ENCODE measurements around the gene DAPK3.
"Not testable (repeated sequence)": the region's sequence is repeated elsewhere in the genome, so short reads cannot be mapped to it uniquely, and the experiment has no call there.

The DAPK3 gene

DNA sequence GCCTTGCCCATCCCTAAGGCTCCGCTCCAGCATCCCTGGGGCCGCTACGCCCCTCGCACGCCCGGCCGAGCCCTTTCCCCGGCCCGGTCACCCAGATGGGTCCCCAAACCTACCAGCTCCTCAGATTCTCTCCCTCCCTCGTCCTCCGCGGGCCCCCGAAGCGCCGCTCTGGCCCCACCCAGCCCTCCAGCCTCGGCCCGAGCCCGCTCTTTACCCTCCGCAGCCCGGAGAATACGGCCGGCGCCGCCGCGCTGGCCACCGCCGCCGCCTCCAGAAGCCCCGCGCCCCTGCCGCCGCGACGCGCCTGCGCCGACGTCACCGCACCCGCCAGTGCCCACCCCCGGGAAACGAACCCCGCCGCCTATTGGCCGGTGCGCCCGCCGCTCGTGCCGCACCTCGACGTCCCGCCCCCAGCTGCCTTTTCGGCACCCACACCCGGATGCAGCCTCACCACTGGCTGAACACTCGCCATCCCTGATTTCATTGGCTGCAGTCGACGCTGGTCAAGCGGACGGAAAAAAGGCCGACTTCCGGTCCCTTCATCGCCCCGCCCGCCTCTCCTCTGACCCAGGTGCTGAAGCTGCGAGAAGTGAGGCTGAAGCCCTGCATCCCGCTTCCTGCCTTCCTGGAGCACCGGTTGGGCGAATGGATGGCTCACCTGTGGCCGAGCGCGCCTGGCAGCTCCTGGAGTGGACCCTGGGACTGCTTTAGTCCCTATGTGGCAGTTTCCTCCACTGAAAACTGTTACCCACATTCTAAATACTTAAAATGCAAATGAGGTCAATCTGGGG is at the start of gene DAPK3:
Gene DAPK3, minus strand, starts transcription at position 292 of the 791 bp plus-strand sequence. CDS start 1,364 bp downstream, outside the sequence.
- peak; percentile 91 for DNase-seq

DNA sequence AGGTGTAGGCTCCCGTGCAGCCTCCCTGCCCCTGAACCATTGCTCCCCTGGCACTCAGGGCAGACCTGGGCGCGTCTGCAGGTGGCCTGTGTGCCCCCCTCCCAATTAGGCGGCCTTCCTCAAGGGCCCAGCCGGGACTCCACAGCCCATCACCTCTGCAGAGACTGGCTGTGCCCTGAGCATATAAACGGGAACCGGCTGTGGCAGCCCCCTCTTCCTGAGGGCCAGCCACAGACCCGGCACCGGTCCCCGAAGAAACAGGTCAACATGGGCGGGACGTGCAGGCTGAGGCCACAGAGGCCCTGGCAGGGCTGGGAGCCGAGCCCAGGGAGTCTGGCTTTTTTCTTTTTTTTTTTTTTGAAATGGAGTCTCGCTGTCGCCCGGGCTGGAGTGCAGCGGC is 48.7 kb upstream of the DAPK3 start:
- no peak for DNase-seq

DNA sequence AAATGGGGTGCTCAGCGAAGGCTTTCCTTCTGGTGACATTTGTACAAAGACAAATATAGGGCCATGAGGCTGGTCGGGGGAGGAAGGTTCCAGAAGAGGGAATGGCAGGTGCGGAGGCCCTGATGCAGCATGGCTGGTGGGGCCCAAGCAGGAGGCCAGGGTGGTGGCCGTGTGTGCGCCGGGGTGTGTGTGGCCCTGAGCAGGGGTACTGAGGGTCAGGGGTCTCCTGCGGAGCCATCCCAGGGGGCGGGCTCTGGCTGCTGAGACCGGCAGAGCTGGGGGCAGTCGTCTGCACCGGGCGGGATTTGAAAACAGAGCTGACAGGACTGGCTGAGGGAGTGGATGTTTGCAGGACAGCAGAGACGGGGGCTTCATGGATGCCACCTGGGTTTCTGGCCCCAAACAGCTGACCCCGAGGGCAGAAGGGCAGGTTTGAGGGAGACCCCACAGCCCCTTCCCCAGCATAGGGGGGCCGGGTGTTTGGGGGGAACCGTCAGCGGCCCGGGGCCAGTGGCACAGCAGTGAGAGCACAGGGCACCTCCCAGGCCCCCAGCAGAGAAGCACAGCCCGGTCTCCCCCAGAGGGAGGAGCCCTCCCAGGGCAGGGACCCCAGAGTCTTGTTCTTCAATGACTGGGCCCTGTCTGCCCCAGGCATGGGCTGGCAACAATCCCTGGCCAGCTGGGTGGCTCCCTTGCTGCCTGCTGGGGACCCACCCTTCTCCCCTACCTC is 48.0 kb upstream of the DAPK3 start:
- no peak for DNase-seq

DNA sequence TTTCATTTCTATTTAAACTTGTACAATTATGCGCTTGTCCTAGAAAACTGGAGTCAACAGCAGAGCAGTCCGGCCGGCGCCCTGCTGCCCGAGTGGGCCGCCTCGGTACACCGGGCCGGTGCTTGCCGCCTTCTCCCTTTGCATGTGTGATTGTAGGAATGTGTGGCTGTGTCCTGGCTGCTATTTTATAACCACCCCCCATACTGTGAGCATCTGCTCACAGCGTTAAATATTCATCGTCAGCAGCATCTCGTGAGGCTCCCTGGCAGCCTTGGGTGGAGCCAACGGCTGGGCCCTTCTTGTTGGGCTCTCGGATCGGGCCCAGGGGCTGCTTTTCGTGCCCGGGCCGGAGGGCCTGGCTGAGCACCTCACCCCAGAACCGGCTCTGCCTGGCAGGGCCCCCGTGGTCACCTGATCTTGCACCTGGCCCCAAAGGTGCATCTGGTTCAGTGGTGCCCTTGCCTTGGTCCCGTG is 47.3 kb upstream of the DAPK3 start:
- DNase-seq = no peak

DNA sequence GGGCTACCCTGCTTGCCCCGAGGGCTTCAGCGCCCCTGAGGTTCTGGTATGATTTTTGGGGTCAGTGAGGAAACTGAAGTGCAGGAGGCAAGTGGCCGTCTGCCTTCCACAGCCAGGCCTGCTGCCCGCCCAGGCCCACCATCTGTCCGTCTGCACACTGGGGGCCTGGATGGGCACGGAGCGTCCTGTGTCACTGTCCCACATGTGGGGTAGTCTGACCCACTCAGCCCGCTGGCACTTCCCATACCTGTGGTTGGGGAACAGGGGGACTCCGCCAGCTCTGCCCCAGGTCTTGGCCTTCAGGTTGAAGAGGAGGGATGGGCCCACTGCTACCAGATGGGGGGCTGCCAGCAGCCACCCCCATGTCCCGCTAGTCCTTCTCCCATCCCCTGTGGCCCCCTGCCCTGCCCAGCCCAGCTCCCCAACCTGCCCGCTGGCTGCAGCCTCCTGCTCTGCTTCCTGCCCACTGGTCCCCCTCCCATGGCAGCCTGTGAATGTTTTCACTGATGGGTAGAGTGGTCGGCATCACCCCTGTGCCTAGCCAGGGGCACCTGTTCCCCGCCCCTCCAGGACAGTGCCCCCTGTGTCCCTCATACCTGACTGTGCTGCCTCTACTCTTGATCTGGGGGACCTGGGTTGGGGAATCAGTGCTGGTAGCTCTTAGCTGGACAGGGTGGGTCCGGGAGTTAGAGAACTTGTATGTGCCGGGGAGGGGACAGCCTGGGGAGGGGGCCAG is 46.2 kb upstream of the DAPK3 start:
- DNase-seq = no peak

DNA sequence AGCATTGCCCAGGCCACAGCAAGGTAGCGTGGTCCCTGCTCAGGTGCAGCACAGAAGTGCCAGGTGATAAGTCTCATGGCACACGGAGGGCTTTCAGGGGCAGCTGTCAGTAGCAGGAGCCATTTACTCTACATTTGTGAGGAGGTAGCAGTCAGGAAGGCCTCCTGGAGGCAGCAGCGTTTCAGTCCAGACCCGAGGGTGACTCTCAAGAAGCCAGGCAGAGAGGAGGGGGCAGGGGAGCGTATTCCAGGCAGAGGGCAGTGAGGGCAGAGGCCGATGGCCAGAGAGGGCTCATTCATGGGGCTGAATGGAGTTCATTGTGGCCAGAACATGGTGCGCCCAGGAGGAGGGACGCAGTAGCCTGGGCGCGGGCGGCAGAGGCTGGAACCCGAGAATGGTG is 45.6 kb upstream of the DAPK3 start:
- no peak for DNase-seq

DNA sequence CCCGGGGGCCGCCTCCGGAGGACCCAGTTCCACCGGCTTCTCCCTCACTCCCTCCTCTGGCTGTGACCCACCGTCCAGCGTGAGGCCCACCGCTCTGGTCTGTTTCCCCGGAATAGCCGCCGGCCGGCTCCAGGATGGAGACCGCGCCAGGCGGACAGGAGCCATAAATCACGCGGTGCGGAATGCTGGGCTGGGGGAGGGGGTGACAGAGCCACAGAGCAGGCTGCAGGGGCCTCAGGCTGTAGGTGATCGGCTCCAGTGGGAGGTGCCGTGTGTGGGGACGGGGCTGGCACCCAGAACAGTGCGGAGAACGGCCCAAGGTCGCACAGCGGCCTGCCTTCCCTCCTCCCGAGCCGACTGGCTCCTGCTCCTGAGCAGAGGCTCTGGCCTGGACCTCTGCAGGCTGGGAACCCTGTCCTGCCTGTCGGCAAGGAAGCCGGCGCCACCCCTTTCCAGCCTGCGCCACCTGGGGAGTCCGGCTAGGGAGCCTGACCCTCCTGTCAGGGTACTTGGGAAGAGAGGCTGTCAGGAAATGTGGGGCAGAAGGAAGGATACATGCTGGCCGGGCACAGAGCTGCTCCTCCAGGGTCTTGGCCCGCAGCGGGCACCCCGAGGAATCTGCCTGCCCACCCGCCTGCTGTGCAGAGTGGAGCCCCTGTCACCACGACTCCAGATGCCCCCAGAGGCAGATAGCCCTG is 45.0 kb upstream of the DAPK3 start:
- DNase-seq = no peak

DNA sequence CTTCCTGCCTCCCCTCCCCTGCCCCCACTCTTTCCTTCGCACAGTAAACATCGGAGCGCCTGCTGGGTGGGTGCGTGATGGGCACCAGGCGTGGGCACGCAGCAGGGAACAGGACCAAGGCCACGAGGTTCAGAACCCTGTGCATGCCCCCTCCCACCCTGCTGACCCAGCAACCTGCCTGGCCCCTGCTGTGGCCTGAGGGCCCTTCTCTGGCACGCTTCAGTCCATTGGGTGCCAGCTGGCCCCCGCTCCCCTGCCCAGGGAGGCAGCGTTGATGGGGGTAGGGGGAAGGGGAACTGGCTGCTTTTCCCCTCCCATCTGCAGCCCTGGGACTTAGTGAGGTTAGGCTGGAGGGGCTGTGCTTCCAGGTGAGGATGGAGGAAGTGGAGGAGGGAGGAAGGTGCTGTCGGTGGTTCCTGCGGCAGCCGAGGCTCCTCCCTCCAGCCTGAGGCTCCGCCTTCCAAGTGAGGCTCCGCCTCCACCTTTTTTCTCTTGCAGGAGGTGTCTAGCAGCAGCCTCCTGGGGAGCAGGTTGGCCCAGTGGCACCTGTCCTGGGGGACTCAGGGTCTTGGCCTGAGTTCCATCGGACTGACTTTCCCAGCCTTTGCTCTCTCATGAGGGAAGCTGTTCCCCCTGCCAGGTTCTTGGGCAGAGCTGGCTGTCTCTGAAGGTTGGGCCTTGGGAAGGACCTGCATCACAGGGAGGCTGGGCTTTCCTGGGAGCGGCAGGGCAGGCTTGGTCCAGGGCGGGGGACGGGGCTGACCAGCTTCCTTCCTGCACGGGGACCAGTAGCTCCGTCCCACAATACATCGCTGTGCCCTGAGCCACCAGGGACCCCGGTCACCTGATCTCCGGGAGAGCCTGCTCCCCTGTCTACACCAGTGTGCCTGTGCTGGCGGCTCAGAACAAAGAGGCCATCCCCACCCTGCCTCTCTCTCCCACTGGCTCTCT is 43.9 kb upstream of the DAPK3 start:
- DNase-seq = peak; percentile 64

DNA sequence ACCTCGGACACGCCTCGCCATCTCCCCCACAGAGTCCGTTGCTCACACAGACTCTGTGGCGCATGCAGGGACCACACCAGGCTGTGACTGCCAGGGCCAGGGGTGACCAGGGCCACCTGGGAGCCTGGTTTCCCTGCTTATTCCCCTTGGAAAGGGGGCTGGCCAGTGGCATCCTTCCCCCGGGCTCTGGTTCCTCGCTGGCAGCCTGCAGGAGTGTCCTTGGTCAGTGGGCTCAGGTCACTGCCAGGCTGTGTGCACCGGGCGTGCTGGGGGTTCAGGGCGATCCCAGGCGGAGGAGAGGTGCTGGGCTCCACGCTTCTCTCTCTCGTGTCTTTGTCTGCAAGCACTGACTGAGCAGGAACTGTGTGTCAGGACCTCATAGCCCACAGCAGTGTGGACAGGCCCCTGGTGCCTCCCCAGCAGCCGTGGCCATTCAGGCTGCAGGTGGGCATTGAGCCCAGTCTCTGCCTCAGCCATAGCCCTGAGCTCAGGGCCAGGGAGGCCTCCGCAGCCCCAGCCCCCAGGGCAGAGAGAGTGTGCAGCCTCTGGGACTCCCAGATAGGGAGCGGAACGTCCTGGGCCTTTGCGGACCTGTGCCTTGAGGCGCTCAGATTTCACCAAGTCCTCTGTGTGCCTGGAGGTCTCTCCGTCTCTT is 43.1 kb upstream of the DAPK3 start:
- no peak for DNase-seq

DNA sequence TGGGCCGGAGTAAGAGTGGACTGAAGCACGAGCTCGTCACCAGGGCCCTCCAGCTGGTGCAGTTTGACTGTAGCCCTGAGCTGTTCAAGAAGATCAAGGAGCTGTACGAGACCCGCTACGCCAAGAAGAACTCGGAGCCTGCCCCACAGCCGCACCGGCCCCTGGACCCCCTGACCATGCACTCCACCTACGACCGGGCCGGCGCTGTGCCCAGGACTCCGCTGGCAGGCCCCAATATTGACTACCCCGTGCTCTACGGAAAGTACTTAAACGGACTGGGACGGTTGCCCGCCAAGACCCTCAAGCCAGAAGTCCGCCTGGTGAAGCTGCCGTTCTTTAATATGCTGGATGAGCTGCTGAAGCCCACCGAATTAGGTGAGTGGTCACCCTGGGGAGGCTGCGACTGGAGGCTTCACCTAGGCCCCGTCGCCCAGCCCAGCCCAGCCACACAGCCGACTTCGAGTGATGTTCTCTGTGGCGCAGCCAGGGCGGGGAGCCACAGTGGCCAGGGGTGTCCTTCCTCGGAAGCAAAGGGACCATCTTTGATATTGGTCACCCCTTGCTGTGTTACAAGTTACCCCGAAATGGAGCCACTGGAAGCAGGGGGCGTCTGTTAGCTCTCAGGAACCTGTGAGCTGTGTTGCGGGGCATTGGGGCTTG is 42.2 kb upstream of the DAPK3 start:
- no peak for DNase-seq

DNA sequence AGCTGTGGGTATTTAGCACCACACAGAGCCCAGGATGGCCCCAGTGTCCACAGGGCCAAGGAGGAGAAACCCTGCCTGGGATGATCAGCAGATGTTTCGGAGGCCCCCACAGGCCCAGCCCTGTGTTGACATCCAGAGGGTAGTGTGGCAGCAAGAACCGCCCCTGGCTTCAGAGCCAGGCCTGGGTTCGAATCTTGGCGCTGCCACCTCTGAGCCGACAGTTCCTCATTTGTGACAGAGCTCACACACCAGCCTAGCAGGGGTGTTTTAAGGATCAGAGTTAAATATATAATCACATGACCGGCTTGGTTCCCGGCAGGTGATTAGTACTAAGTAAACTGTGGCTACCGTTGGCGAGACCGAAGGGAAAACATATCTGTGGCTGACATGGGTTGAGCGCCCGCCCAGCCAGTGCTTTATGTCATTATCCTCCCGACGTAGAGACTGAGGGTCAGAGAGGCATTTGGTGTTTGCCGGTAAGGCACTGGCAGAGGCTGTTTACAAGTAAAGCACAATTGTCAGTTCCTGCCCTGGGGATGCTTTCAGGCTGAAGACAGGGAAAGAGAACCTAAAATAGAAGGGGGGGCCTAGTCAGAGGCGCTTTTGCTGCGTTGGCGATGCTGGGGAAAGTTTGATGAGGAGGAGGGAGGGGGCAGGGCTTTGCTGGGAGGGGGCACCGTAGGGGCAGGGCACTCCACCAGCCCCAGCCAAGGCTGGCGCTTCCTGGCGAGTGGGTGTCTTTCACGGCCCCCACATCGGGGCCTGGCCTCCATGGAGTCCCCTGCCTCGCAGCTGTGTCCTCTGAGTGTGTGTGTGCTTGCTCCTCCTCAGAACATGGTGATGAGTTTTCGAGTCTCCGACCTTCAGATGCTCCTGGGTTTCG is 41.4 kb upstream of the DAPK3 start:
- DNase-seq = no peak

DNA sequence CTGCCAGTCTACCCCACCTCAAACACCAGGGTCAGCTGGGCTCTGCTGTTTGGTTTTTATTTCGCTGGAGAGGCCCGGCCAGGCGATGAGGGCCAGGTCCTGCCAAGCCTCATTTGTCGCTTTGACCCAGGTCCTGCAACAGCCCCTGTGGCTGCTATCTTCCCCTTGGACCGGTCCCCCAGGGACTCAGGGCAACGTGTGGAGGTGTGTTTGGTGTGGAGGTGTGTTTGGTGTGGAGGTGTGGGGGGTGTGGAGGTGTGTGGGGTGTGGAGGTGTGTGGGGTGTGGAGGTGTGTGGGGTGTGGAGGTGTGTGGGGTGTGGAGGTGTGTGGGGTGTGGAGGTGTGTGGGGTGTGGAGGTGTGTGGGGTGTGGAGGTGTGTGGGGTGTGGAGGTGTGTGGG is 40.5 kb upstream of the DAPK3 start:
- DNase-seq = not testable (repeated sequence)

DNA sequence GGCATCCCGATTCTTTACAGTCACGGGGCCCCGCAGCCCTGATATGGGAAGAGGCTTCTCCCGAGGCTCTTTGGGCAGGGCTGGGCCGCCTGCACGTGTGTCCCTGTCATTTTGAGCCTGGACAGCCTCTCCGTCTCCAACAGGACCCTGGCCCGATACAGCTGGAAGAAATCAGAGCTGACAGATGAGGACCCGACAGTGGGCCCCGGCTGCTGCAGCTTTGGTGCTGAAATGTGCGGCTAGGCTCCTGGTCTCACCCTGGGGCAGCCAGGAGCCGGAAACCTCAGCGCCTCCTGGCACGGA is 39.9 kb upstream of the DAPK3 start:
- DNase-seq = no peak

DNA sequence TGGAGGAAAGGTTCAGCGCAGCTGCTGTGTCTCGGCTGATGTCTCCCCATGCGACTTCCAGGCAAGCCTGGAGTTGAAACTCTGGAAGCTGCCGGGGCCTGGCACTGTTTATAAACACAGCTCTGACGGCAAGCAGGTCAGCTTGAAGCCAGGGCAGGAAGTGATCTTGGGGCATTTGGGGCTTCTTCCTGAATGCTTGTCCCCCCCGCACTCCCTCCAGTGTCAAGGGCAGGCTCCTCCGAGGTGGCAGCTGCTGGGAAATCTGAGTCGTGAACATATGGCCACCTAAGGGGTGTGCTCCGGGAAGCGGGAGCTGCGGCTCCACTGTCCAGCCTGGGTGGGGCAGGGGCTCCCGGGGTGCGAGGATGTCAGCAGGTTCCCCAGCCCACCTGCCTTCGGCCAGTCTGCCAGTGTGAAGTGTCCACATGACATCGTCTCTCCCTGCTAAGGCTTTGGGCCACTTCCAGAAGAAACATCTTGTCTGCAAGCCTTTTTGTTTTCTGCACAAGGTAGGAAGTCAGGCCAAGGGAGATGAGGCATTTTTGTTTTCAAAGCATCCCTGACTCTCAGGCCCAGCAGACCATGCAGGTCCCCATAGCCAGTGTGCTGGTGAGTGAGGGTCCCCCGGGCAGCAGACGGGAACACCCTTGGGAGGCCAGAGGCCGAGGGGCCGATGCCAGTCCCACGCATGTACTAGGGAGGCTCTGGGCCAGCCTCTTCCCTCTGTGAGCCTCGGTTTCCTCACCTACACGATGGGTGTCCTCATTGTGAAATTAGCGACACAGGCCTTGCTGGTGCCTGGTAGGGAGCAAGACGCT is 39.3 kb upstream of the DAPK3 start:
- no peak for DNase-seq

DNA sequence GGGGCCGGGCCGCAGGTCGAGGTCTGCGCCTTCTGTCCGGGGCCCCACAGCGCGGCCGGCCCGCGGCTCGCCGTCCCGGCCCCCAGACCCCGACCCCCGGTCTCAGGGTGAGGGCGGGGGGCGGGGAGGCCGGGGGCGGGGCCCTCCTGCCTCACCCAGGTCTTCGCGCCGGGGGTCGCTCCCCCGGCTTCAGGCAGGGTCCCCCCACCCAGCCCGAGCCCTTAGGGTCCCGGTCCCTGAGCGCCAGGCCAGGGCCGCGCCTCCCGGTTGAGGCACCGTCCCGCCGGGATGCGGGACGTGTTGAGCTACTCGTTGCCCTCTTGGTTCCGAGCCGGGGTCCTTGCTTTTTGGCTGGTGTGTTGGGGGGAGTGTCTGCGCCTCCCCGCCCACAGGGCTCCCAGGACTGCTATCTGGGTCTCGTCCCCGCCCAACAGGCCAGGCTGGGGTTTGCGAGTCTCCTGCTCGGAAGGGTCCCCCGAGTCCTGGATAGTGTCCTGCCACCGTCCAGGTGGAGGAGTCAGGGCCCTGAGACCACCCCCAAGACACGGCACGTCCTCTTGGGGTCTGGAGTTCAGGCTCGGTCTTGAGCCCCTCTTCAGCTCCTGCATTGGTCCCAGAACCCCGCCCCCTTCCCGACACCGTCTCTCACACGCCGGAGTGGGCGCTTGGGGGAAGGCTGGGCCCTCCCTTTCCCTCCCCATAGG is 37.1 kb upstream of the DAPK3 start:
- DNase-seq = peak; percentile 38

DNA sequence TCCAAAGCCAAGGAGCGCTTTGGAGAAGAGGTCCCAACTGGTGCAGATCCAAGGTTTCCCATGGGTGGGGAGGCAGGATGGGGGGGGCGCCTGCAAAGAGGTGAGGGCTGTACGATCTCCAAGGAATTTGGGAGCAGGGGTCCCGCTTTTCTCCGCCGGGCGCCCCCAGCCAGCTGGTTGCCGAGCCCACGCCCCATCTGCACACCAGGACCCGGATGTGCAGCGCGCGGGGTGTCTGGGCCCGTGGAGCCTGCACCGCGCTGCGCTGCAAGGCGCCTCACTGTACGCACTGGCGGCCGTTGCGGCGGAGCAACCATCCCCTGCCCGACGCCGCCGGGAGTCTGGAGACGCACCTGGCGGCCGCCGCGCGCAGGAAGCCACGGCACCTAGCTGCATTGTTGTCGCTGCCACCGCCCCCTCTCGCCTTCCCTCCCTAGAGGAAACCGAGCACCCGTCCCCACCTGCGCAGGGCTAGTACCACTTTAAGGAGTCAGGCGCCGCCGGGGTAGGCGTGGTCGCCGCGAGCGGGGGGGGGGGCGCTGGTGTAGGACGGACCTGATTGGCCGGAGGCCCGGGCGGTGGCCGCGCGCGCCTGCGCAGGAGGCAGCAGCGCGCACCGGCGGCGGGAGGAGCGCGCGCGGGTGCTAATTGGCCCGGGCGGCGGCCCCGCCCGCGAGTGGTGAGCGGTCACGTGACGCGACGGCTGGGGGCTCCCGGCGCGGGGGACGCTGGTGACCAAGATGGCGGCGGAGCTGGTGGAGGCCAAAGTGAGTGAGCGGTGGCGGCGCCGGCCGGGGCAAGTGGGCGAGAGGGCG is 36.3 kb upstream of the DAPK3 start, which contains the start of gene PIAS4:
Gene PIAS4, plus strand, starts transcription at position 716 of the 815 bp plus-strand sequence. Its CDS starts 25 bp downstream, at position 741.
- peak; percentile 97 for DNase-seq

DNA sequence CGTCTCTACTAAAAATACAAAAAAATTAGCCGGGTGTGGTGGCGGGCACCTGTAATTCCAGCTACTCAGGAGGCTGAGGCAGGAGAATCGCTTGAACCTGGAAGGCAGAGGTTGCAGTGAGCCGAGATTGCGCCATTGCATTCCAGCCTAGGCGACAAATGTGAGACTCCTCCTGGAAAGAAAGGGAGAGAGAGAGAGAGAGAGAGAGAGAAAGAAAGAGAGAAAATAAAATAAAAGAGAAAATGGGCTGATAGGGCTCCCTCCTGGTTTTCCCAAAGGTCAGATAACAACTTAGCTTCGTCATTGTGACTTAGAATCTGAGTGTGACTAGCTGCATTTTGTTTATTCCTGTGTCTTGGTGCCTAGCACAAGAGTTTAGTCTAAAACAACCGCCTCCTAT is 34.5 kb upstream of the DAPK3 start:
- not testable (repeated sequence) for DNase-seq

Measured in activated T-cell treated with anti-CD3 and anti-CD28 coated beads, Interleukin-2, amount 50 U/mL, for 1 hour (primary cell).